HepG2 (cell line): ENCODE data around the gene HOXB5. TPM values are rescaled to one million over a fixed set of nuclear protein-coding genes. Genes with fewer than 3 reads are reported as not detected.

Experiments
- DRAP1 ChIP-seq: IDR thresholded peaks from 2 replicates; pipeline ENCODE4 v1.6.1; 2016; ENCODE audit warnings: missing genetic modification reagents, missing compliant biosample characterization
- IRF1 ChIP-seq: sonication (generic); formaldehyde crosslinking; IDR thresholded peaks from 2 replicates; pipeline ENCODE4 v1.4.0; 2020; ENCODE audit warnings: low read depth, mild to moderate bottlenecking, missing genetic modification reagents
- KDM2A ChIP-seq: sonication (generic); formaldehyde crosslinking; IDR thresholded peaks from 2 replicates; pipeline ENCODE4 v1.4.0; 2020; ENCODE audit warnings: low read depth, missing genetic modification reagents, borderline replicate concordance
- KMT2B ChIP-seq: IDR thresholded peaks from 2 replicates; pipeline ENCODE4 v1.6.1; 2016; ENCODE audit warnings: missing genetic modification reagents, missing compliant biosample characterization
- MEF2D ChIP-seq: sonication (generic); formaldehyde crosslinking; IDR thresholded peaks from 2 replicates; pipeline ENCODE4 v1.5.1; 2020; ENCODE audit warnings: mild to moderate bottlenecking, missing genetic modification reagents
- MLXIP ChIP-seq: sonication (generic); formaldehyde crosslinking; IDR thresholded peaks from 2 replicates; pipeline ENCODE4 v1.9.0; 2021; ENCODE audit warnings: missing genetic modification reagents, borderline replicate concordance
- NFAT5 ChIP-seq: sonication (generic); formaldehyde crosslinking; IDR thresholded peaks from 2 replicates; pipeline ENCODE4 v1.4.0; 2020; ENCODE audit warnings: missing genetic modification reagents
- NFE2L2 ChIP-seq: fragments of 150-350 bp; IDR thresholded peaks from 2 replicates; pipeline ENCODE4 v1.6.1; 2014; ENCODE audit warnings: low read length
- POLR2G ChIP-seq: fragments of 200-400 bp; formaldehyde crosslinking; IDR thresholded peaks from 2 replicates; pipeline ENCODE4 v1.6.1; 2018; ENCODE audit warnings: mild to moderate bottlenecking, low read depth, low read length, moderate library complexity
- TAF1 ChIP-seq: sonication (generic); formaldehyde crosslinking; IDR thresholded peaks from 2 replicates; pipeline ENCODE4 v1.4.0; 2020; ENCODE audit warnings: missing genetic modification reagents
- ZFYVE20 ChIP-seq: sonication (generic); formaldehyde crosslinking; IDR thresholded peaks from 2 replicates; pipeline ENCODE4 v1.8.0; 2023; ENCODE audit warnings: low read depth, mild to moderate bottlenecking, moderate library complexity, missing genetic modification reagents, borderline replicate concordance
- ZMAT5 ChIP-seq: sonication (generic); formaldehyde crosslinking; IDR thresholded peaks from 2 replicates; pipeline ENCODE4 v1.5.0; 2020; ENCODE audit warnings: mild to moderate bottlenecking, low read depth, missing genetic modification reagents, borderline replicate concordance
- ZMYM3 ChIP-seq: sonication (generic); formaldehyde crosslinking; IDR thresholded peaks from 2 replicates; pipeline ENCODE4 v1.5.1; 2020; ENCODE audit warnings: mild to moderate bottlenecking, missing genetic modification reagents
- ZNF333 ChIP-seq: sonication (generic); formaldehyde crosslinking; IDR thresholded peaks from 2 replicates; pipeline ENCODE4 v1.4.0; 2020; ENCODE audit warnings: mild to moderate bottlenecking, missing genetic modification reagents, borderline replicate concordance
- ZNF574 ChIP-seq: sonication (generic); formaldehyde crosslinking; IDR thresholded peaks from 2 replicates; pipeline ENCODE4 v1.4.0; 2020; ENCODE audit warnings: missing genetic modification reagents
- polyA plus RNA-seq, 8 experiments: library from polyadenylated mRNA; depleted of rRNA in 3 of 8; stranded (reverse) in 7 of 8; unstranded in 1 of 8; fragments of >200 nt; fragmentation: Illumina TruSeq in 4 of 8; extraction: Trizol in 4 of 8; gene quantifications; 2 replicates each; pipeline versions ENCODE4 v1.2.1 to v1.2.3, GENCODE V29; 2011 to 2016; ENCODE audit warnings: low read depth in 4 of 8, missing spikeins in 1 of 8, mixed read lengths in 1 of 8; ENCODE audit not compliant: insufficient read depth in 1 of 8
- total RNA-seq, 5 experiments: library from RNA; depleted of rRNA; stranded (reverse); fragments of >200 nt; fragmentation: Illumina TruSeq; extraction: Trizol; gene quantifications; 2 replicates each; pipeline ENCODE4 v1.2.3, GENCODE V29; 2016; ENCODE audit warnings: low read depth in 1 of 5

Gene HOXB5
- total and polyA plus RNA-seq, 2 of the 13 experiments (the other 11 are each of a cell fraction or from before 2014, with no cell fraction given): not detected

- TF ChIP-seq ZNF333 (CRISPR knock-in tag) (no peak), ZFYVE20 (CRISPR knock-in tag) (no peak), NFE2L2 (no peak), IRF1 (CRISPR knock-in tag) (no peak), NFAT5 (0 out of 2 replicates have a peak, but pooled peaks have one; percentile 77), ZMAT5 (no peak), KDM2A (CRISPR knock-in tag) (peak; percentile 86), POLR2G (no peak), DRAP1 (CRISPR knock-in tag) (no peak; the same call in 1 of the 2 replicates), TAF1 (CRISPR knock-in tag) (0 out of 2 replicates have a peak, but pooled peaks have one; percentile 14), ZMYM3 (CRISPR knock-in tag) (peak; percentile 59), ZNF574 (peak; percentile 87), KMT2B (CRISPR knock-in tag) (peak; percentile 52; the same call in 1 of the 2 replicates), MEF2D (CRISPR knock-in tag) (no peak; the same call in 1 of the 2 replicates), MLXIP (CRISPR knock-in tag) (no peak)
Measured at GRCh38 chr17:48636177-48637018, 42.8 kb upstream of the HOXB5 start (continued).
